GM18499 (cell line): Measurements from ENCODE around the gene NBAS.

Experiments
- ATAC-seq: cut with Tn5 transposase; IDR thresholded peaks from one replicate; pipeline ENCODE4 v1.9.1; 2021; ENCODE audit warnings: moderate number of reproducible peaks; ENCODE audit not compliant: insufficient read depth, unreplicated experiment

NBAS gene

GRCh38 chr2:15378148-15378908 is 182.8 kb downstream of the NBAS start:
- peak; percentile 75 for ATAC-seq

DNA sequence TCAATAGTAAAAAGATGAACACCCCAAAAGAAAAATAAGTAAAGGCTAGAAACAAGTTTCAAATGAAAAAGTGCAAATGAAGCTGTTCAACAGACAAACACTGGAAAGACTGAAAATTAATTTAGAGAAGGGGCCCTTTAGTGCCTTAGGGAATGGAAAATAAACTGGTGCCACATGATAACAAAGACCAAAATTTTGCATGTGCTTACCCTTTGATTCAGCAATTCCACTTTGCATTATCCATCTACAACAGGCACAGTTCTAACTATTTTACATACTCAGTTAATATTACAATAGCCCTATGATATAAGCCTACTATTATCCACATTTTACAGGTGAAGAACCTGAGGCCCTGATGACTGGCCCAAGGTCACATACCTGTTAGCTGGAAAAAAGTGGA is 183.9 kb downstream of the NBAS start:
- ATAC-seq: no peak

- no peak for ATAC-seq
Measured at GRCh38 chr2:15372019-15372418, 189.1 kb downstream of the NBAS start.

DNA sequence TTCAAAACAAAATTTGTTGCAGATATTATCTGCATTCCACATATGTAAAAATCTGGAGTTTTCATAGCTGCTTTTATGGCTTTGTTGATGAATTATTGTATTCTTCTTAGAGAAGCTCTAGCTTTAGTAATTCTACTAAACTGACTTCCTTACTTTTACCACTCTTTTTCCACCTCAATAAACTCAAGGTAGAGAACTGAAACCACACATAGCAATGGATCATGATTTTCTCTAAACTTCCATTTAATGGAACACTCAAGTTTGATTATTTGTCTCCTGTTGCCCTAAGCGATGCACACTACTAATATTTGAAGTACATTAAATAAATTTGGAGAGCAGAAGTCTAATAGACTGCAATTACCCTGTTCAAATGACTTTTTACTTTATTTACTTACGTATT is 192.0 kb downstream of the NBAS start:
- no peak for ATAC-seq

DNA sequence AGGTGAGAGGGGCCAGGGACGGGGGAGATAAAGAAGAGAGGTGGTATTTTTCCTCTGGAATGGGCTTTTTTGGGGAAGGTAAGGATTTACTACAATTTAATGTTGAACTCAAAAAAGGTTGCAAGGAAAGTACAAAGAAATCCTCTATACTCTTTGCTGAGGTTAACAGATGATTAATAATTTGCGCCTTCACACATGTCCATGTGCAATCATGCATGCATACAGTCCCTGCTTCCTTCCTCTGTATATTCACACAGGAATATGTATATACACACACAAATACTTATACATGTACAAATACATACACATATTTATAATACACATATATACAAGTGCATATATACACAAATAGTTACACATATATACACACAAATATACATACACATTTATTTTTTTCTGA is 193.4 kb downstream of the NBAS start:
- no peak for ATAC-seq

DNA sequence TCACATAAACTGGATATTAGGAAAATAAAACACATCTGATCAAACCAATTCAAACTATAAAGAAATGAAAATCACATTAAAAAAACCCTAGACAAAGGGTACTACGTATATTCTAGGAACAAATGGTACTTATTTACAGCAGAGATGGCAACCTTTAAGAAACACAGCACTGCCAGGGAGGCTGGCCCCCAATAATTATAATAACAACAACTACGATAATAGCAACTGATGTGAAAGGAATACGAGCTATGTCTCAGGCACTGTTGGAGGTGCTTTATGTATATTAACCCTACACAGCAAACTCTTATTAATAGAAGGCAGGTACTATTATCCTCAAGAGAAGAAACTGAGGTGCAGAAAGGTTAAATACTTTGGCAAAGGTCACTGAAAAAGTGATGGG is 193.9 kb downstream of the NBAS start:
- no peak for ATAC-seq

DNA sequence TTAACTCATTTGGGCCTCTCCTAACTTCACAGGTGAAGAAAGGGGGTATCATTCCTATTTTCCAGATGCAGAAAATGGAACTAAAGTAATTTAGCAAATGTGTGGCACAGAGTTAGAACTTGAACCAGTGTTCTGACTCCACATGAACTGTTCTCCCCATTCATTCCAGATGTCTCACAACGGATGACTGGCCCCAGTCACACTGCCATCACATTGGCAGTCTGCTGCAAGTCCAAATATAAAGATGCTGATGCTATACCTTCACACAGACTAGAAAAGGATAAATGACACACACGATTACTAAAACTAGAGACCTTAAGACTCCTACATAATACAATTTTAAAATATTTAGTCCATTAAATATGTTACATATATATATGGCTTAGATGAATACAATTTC is 195.7 kb downstream of the NBAS start:
- no peak for ATAC-seq

DNA sequence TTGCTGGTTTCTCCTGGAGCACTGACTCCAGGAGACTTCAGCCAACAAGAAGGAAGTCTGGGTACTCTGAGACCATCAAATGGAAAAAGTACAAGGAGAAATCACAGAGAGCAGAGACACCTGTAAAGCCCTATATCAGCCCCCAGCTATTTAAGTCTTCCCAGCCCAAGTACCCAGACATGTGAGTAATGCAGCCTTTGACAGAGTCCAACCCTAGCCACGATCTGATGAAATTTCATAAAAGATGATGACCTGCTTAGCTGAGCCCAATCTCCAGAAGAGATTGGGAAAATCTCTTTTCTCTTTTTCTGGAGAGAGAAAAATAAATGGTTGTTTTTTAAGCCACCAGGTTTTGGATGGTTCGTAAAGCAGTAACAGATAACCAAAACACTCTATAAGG is 196.6 kb downstream of the NBAS start:
- no peak for ATAC-seq

- ATAC-seq: no peak
Measured at GRCh38 chr2:15363734-15364133, 197.4 kb downstream of the NBAS start.

DNA sequence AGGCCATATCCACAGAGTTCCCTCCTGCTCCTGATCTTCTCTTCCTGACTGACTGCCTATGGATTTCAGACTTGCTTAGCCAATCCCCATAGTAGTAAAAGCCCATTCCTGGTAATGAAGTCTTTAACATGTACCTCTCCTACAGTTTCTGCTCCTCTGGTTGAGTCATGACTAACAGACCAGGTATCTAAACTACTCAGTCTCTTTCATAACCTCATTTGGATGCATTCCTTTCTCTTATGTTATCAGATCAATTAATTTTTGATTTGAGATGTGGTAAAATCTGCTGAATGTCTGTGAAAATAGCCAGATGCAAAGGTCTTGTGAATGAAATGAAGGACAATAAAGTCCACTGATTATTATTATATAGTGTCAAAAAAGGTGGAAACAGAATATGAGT is 198.0 kb downstream of the NBAS start:
- ATAC-seq: no peak

DNA sequence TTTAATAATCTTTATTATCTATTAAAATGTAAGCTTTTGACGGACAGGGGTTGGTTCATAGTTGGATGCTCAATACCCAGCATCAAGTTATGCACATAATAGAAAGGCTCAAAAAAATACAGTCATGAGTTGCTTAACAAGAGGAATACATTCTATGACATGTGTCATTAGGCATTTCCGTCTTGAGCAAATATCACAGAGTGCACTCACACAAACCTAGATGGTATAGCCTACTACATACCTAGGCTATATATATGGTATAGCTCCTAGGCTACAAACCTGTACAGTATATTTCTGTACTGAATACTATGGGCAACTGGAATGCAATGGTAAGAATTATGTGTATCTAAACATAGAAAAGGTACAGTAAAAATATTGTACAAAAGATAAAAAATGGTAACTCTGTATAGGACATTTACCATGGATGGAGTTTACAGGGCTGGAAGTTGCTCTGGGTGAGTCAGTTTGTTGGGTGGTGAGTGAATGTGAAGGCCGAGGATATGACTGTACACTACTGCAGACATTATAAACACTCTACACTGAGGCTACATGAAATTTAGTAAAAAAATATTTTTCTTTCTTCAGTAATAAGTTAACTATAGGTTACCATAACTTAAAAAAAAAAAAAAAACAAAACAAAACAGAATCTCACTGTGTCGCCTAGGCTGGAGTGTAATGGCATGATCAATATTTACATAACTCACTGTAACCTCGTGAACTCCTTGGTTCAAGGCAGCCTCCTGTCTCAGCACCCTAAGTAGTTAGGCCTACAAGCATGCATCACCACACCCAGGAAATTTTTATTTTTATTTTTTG is 201.2 kb downstream of the NBAS start:
- ATAC-seq: no peak

DNA sequence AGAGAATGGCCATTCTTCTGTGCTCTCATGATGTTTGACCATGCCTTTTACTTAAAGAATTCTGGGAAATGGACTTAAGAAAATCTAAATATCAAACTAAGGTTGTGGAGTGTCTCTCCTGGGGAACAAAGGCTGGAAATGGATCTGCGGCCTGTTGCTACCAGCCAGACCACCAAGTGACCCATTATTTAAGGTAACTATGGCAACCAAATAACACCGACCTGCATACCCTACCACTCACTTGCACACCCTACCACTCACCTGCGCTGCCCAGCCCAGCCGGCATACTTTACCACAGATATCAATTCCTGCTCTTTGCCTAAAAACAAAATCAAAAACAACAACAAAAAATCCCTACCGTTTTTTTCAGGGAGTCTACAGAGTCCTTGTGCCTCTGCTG is 203.2 kb downstream of the NBAS start:
- ATAC-seq: no peak

DNA sequence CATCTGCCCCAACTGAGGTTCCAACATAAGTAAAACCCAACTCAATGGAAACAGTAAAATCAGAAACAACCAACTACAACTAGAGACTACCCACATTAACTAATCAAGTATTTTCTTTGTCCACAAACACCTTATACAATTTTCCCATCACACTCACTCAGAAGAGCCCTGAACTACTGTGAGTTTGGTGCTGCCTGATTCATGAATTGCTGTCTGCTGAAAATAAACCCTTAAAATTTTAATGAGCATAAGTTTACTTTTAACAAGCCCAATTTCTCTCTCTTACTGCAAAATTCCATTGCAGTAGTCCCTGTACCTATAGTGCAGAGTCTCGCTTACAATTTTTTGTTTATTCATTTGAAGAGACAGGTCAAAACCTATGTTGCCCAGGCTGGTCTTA is 203.9 kb downstream of the NBAS start:
- no peak for ATAC-seq

GRCh38 chr2:15355386-15355785 is 205.7 kb downstream of the NBAS start:
- no peak for ATAC-seq

- no peak for ATAC-seq
Measured at GRCh38 chr2:15354596-15355366, 206.4 kb downstream of the NBAS start.

DNA sequence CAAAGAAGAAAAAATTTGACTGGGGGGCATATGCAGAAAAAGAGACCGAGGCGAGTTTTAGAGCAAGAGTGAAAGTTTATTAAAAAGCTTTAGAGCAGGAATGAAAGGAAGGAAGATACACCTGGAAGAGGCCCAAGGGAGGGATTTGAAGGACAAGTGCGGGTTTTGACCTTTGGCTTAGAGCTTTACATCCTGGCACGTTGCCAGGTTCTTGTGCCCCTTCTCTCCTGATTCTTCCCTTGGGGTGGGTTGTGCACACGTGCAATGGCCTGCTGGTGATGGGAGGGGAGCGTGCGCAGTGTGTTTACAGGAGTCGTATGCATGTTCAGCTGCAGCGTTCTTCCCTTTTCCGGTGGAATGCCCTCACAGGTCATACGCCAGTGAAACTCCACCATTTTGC is 208.8 kb downstream of the NBAS start:
- no peak for ATAC-seq

GRCh38 chr2:15348636-15349035 is 212.5 kb downstream of the NBAS start:
- ATAC-seq: no peak

DNA sequence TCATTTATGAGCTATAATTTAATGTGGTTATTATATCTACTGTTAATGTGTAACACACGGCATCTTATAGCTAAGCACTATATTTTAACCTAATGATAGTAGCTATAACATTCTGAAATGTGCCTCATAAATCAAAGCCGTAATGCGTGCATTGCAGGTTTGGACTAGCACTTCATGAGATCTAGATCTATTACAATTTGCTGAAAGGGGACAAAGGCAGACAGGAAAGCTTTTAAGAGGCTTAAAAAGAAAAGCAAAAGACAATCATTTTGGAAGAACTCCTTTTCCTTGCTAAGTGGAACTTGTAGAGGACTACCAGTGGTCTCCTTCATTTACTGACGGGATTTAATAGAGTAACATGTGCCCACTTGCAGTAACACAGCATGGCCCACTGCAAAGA is 213.1 kb downstream of the NBAS start:
- ATAC-seq: no peak

DNA sequence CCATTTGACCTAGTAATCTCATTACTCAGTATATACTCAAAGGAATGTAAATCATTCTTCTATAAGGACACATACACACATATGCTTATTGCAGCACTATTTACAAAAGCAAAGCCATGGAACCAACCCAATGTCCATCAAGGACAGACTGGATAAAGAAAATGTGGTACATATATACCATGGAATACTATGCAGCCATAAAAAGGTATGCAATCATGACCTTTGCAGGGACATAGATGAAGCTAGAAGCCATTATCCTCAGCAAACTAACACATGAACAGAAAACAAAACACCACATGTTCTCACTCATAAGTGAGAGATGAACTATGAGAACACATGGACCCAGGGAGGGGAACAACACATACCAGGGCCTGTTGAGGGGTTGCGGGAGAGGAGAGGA is 214.5 kb downstream of the NBAS start:
- no peak for ATAC-seq

DNA sequence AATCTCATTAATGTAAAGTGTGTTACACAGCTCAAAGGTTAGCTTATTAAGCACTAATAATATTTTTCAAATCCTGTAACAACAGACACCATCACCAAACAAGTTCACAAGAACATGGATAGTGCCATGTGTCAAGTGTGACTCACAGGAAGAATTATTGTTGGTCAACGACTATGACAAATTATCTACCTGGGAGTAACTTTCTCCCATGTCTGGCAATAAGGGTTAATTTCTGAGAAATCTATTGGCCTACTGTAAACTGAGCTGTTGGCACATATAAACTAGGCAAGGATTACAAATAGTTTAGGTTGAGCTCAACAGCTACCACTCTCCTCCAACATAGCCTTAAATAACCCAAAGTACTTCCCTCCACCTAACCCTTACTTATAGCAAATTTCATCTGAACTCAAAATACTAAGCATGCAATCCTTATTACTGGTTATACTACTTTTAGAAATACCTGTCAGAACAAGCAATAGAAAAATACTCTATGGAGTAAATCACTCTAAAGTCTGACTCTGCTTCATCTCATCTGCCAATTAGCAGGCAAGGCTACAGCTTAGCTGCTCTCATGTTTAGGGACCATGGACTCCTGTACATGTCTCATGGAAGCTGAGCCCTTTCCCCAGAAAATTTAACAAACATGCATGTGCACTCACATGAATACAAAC is 223.0 kb downstream of the NBAS start:
- ATAC-seq: no peak
